Stimulated activated CD4-positive, alpha-beta T cell treated with anti-CD3 and anti-CD28 coated beads, TNF-alpha, amount 100 ng/mL, for 4 hours (primary cell): ENCODE data around the gene TSPAN3.

ENCODE experiments used
- DNase-seq, 3 experiments: peaks; one replicate each; pipeline ENCODE4 v3.0.0-alpha.2; 2020; ENCODE audit warnings: low read depth in 3 of 3

TSPAN3 gene

GRCh38 chr15:77009646-77010311, 61.1 kb downstream of the TSPAN3 start:
- no peak for DNase-seq

- no peak for DNase-seq
Observed at GRCh38 chr15:77009176-77009575, 61.7 kb downstream of the TSPAN3 start.

GRCh38 chr15:77004189-77004588, 66.7 kb downstream of the TSPAN3 start:
- DNase-seq: no peak

GRCh38 chr15:77002954-77003912, 67.7 kb downstream of the TSPAN3 start:
- DNase-seq: peak in 2 of 3 experiments; percentile 46 to 60

GRCh38 chr15:77002436-77002835, 68.5 kb downstream of the TSPAN3 start:
- no peak for DNase-seq

GRCh38 chr15:77001966-77002365, 68.9 kb downstream of the TSPAN3 start:
- no peak for DNase-seq

GRCh38 chr15:77001351-77001750, 69.6 kb downstream of the TSPAN3 start:
- DNase-seq: no peak

- DNase-seq: no peak
Observed at GRCh38 chr15:76999996-77000395, 70.9 kb downstream of the TSPAN3 start.

- no peak for DNase-seq
Observed at GRCh38 chr15:76998663-76999285, 72.1 kb downstream of the TSPAN3 start.

- peak in 1 of 3 experiments; percentile 38 for DNase-seq
Observed at GRCh38 chr15:76996526-76997401, 74.1 kb downstream of the TSPAN3 start.

- no peak for DNase-seq
Observed at GRCh38 chr15:76996076-76996525, 74.8 kb downstream of the TSPAN3 start.

GRCh38 chr15:76994971-76995945, 75.7 kb downstream of the TSPAN3 start, which contains the start of gene PSTPIP1:
TSS of gene PSTPIP1 (plus strand) at chr15:76995126. CDS start at chr15:76995574, 448 bp downstream.
- DNase-seq: peak in 1 of 3 experiments; percentile 49

- no peak for DNase-seq
Observed at GRCh38 chr15:76994496-76994895, 76.4 kb downstream of the TSPAN3 start.

GRCh38 chr15:76994001-76994400, 76.9 kb downstream of the TSPAN3 start:
- DNase-seq: peak in 1 of 3 experiments; percentile 37

GRCh38 chr15:76993114-76993725, 77.7 kb downstream of the TSPAN3 start:
- no peak for DNase-seq

- no peak for DNase-seq
Observed at GRCh38 chr15:76991741-76992645, 78.9 kb downstream of the TSPAN3 start.
